C4-2B (cell line): ENCODE results near the gene CABS1.

Source experiments
- H3K27ac ChIP-seq: fragments of 450-650 bp; 2 replicates; pipeline ENCODE4 v1.5.1; 2017
- ZFX ChIP-seq: fragments of 450-650 bp; IDR thresholded peaks from 2 replicates; pipeline ENCODE4 v1.6.1; 2017
- TF ChIP-seq, protein P1 (sequence below): fragments of 450-650 bp; conservative IDR thresholded peaks from 2 replicates; pipeline ENCODE4 v1.5.1; 2017; ENCODE audit warnings: mild to moderate bottlenecking

CABS1 gene

DNA sequence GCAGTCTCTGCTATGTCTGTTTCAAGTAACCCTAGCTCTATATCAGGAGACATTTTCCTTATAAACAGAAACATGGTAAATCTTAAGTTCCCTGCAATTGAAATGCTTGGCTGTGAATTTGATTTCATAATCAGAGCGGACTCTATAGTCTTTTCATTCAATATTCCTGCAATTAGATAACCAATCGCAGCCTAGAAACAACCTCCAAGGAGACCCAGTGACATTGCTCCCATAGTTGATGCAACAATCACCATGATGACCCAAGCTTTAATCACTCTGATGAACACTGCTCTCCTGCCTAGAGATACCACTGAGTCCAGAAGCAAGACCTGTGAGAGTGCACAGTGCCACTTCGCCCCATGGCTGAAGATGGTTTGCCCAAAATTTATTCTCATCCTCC is at the start of gene CABS1:
TSS of gene CABS1 (plus strand) at position 301 of the 400 bp plus-strand sequence. CDS start at position 360, 59 bp downstream.
- no peak for TF ChIP-seq ZFX
- TF ChIP-seq, protein P1, sequence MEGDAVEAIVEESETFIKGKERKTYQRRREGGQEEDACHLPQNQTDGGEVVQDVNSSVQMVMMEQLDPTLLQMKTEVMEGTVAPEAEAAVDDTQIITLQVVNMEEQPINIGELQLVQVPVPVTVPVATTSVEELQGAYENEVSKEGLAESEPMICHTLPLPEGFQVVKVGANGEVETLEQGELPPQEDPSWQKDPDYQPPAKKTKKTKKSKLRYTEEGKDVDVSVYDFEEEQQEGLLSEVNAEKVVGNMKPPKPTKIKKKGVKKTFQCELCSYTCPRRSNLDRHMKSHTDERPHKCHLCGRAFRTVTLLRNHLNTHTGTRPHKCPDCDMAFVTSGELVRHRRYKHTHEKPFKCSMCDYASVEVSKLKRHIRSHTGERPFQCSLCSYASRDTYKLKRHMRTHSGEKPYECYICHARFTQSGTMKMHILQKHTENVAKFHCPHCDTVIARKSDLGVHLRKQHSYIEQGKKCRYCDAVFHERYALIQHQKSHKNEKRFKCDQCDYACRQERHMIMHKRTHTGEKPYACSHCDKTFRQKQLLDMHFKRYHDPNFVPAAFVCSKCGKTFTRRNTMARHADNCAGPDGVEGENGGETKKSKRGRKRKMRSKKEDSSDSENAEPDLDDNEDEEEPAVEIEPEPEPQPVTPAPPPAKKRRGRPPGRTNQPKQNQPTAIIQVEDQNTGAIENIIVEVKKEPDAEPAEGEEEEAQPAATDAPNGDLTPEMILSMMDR, result no peak
- no peak within 1 kb of the TSS for H3K27ac ChIP-seq

DNA sequence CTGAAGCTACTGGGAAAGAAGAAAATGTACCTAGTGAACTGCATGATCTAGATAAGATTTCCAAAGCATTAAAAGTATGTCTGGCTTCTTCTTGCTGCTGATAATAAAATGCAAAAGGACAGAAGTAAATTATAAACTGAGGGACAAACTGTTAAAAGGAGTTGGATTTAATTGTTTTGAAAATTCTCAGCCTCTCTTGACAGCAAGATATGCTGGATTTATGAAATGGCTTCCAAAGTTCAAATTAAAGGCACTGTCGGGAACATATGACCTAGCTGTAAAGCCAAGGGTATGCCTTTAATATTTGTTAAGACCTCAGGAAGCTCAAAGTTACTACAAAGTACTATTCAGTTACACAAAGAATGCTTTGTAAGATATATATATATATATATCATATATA is 46.1 kb upstream of the CABS1 start:
- TF ChIP-seq, protein P1, result no peak
- no peak for TF ChIP-seq ZFX
- no peak overlapping the region for H3K27ac ChIP-seq

DNA sequence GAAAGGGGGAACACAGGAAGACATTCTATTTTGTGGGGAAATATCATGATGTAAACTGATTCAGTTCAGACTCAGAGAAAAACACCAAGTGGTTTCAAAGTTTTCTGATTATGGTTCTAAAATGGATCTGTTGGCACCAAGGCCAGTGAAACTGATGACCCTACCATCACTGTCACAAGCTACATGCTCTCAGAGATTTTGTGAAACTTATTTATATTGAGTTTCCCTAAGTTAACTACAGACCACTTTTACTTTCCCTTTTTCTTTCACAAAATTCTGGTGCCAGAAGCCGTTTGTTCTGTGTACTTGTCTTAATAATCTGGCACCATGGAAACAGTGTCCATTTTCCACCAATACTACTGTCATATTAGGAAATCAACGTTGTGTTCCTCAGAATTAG is 43.4 kb upstream of the CABS1 start:
- H3K27ac ChIP-seq, result no peak overlapping the region
- TF ChIP-seq, protein P1, result no peak
- TF ChIP-seq ZFX, result no peak

DNA sequence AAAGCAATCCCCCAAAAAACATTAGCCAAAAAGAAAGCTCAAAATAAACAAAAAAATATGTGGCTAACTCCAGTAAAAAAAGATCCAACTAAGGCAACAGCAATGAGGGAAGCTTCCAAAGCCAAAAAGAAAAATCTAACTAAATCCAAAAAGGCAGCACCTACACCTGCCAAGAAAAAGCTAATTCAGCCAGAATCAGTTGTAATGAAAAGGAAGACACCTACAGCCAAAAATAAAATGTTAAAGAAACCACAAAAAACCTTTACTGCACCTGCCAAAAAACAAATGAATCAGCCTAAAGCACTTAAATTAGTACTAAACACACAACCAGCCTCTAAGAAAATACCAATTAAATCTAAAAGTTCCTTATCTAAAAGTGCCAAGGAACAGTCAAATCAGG is 37.2 kb upstream of the CABS1 start:
- no peak overlapping the region for H3K27ac ChIP-seq
- TF ChIP-seq ZFX, result no peak
- TF ChIP-seq, protein P1, result no peak

DNA sequence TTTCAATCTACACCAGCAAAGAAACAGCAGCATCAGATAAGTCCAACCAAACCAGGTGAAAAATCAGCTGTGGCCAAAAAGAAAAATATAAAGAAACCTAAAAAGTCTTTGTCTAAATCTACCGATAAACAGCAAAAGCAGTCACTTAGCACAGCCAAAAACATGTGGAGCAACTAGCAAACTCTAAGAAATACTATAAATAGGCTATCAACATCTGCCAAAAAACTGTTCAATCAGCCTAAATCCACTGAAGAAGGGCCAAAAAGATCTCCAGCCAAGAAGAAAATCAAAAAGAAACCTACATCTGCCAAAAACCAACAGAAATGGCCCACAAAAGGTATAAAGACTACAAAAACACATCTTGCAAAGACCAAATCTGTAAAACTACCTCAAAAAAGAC is 36.7 kb upstream of the CABS1 start:
- H3K27ac ChIP-seq, result no peak overlapping the region
- no peak for TF ChIP-seq ZFX
- TF ChIP-seq, protein P1, result no peak

DNA sequence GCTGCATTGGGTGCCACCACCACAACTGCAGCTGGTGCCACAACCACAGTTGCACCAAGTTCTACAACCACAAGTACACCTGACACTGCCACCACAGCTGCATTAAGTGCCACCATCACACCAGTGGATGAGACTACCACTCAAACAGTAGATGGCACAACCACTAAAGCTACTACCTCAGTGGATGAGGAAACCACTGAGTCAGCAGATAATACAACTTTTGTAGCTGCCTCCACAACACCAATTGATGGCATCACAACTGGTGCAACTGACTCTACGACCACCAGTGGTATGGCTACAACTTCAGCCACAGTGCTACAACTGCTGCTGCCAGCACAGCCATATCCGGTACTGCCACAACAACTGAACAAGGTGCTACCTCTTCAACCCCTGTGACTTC is 35.1 kb upstream of the CABS1 start:
- H3K27ac ChIP-seq, result no peak overlapping the region
- TF ChIP-seq, protein P1, result no peak
- TF ChIP-seq ZFX, result no peak

DNA sequence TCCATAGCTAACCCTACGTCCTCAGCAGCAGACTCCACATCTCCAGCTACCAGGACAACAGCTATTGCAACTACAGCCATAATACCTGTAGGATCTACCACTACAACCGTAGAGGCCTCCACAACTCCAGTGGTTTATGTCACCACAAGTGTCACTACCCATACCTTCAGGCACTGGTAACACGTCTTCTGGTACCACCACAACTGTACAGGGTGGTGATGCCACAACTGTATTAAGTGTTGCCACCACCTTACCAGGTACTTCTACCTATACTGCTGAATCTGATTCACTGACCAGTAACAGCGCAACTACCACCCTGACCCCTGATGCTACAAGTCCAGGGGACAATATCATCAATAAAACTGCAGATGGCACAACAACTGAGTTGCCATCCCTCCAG is 34.6 kb upstream of the CABS1 start:
- TF ChIP-seq, protein P1, result no peak
- TF ChIP-seq ZFX, result no peak
- no peak overlapping the region for H3K27ac ChIP-seq
